Liver (tissue), 9 donors: ENCODE measurements around the gene TMOD2. TPM values are rescaled to one million over a fixed set of nuclear protein-coding genes. Genes with fewer than 3 reads are reported as not detected.

Experiments
- DNase-seq: peaks from one replicate; pipeline ENCODE4 v3.0.0-alpha.2; 2017; ENCODE audit warnings: low spot score
- H3K27ac ChIP-seq, 2 donors: one replicate each; pipeline ENCODE4 v1.7.0; 2013; ENCODE audit warnings: inconsistent platforms in 2 of 2, low read length in 2 of 2, control low read depth in 1 of 2, low read depth in 1 of 2, mild to moderate bottlenecking in 1 of 2
- H3K27me3 ChIP-seq, 4 donors: one replicate each; pipeline versions ENCODE4 v1.6.1 to v1.7.0; 2013; ENCODE audit warnings: low read length in 3 of 4, inconsistent platforms in 1 of 4, mild to moderate bottlenecking in 1 of 4, moderate library complexity in 1 of 4; ENCODE audit not compliant: control insufficient read depth in 4 of 4, insufficient read depth in 4 of 4
- H3K36me3 ChIP-seq, 4 donors: one replicate each; pipeline versions ENCODE4 v1.6.1 to v1.7.0; 2013; ENCODE audit warnings: low read length in 3 of 4, mild to moderate bottlenecking in 3 of 4, low read depth in 1 of 4, moderate library complexity in 1 of 4; ENCODE audit not compliant: control insufficient read depth in 4 of 4, insufficient read depth in 3 of 4
- H3K4me1 ChIP-seq, 4 donors: one replicate each; pipeline versions ENCODE4 v1.6.1 to v1.7.0; 2013; ENCODE audit warnings: low read length in 3 of 4, mild to moderate bottlenecking in 3 of 4, moderate library complexity in 1 of 4; ENCODE audit not compliant: control insufficient read depth in 4 of 4, insufficient read depth in 4 of 4
- H3K4me3 ChIP-seq, 3 donors: one replicate each; pipeline versions ENCODE4 v1.6.1 to v1.7.0; 2013; ENCODE audit warnings: low read length in 3 of 3, control low read depth in 1 of 3, low read depth in 1 of 3, mild to moderate bottlenecking in 1 of 3
- H3K9ac ChIP-seq, 2 donors: one replicate each; pipeline ENCODE4 v1.7.0; 2013; ENCODE audit warnings: low read length in 2 of 2, mild to moderate bottlenecking in 2 of 2, moderate library complexity in 2 of 2, control low read depth in 1 of 2, low read depth in 1 of 2
- H3K9me3 ChIP-seq, 4 donors: one replicate each; pipeline versions ENCODE4 v1.6.1 to v1.7.0; 2013; ENCODE audit warnings: low read length in 3 of 4; ENCODE audit not compliant: control insufficient read depth in 4 of 4
- EGR1 ChIP-seq, 2 donors: IDR thresholded peaks; 2 replicates each; pipeline ENCODE4 v1.6.1; 2016 to 2018; ENCODE audit warnings: antibody characterized with exemption in 2 of 2, low read depth in 2 of 2
- FOXA1 ChIP-seq: IDR thresholded peaks from 2 replicates; pipeline ENCODE4 v1.6.1; 2016; ENCODE audit warnings: antibody characterized with exemption
- FOXA2 ChIP-seq: IDR thresholded peaks from 2 replicates; pipeline ENCODE4 v1.6.1; 2016; ENCODE audit warnings: antibody characterized with exemption
- GABPA ChIP-seq, 2 donors: IDR thresholded peaks in 1 of 2; conservative IDR thresholded peaks in 1 of 2; 2 replicates each; pipeline ENCODE4 v1.6.1; 2016; ENCODE audit warnings: antibody characterized with exemption in 2 of 2, mild to moderate bottlenecking in 1 of 2, moderate library complexity in 1 of 2
- HNF4A ChIP-seq, 2 donors: conservative IDR thresholded peaks; 2 replicates each; pipeline ENCODE4 v1.6.1; 2016; ENCODE audit warnings: antibody characterized with exemption in 2 of 2, mild to moderate bottlenecking in 2 of 2
- HNF4G ChIP-seq: IDR thresholded peaks from 2 replicates; pipeline ENCODE4 v1.6.1; 2016; ENCODE audit warnings: antibody characterized with exemption
- JUND ChIP-seq, 2 donors: IDR thresholded peaks; 2 replicates each; pipeline ENCODE4 v1.6.1; 2016; ENCODE audit warnings: antibody characterized with exemption in 2 of 2
- NR2F2 ChIP-seq: IDR thresholded peaks from 2 replicates; pipeline ENCODE4 v1.6.1; 2016; ENCODE audit warnings: antibody characterized with exemption
- RAD21 ChIP-seq, 2 donors: IDR thresholded peaks; 2 replicates each; pipeline ENCODE4 v1.6.1; 2016; ENCODE audit warnings: antibody characterized with exemption in 2 of 2, mild to moderate bottlenecking in 2 of 2
- RXRA ChIP-seq, 2 donors: IDR thresholded peaks; 2 replicates each; pipeline ENCODE4 v1.6.1; 2017 to 2018; ENCODE audit warnings: antibody characterized with exemption in 2 of 2, mild to moderate bottlenecking in 1 of 2
- SP1 ChIP-seq: IDR thresholded peaks from 2 replicates; pipeline ENCODE4 v1.6.1; 2018; ENCODE audit warnings: antibody characterized with exemption, mild to moderate bottlenecking
- TAF1 ChIP-seq: conservative IDR thresholded peaks from 2 replicates; pipeline ENCODE4 v1.6.1; 2016; ENCODE audit warnings: antibody characterized with exemption, mild to moderate bottlenecking
- YY1 ChIP-seq: IDR thresholded peaks from 2 replicates; pipeline ENCODE4 v1.6.1; 2016; ENCODE audit warnings: antibody characterized with exemption, mild to moderate bottlenecking
- WGBS: extraction: QIAGEN DNeasy Blood & Tissue Kit; methylation state at CpG from one replicate; pipeline ENCODE4 v1.1.7; 2013; 5-methylcytosine and 5-hydroxymethylcytosine counted together
- polyA plus RNA-seq, 2 donors: library from polyadenylated mRNA; stranded (reverse) in 1 of 2; unstranded in 1 of 2; fragments of 200-250 nt in 1 of 2; fragments of >200 nt in 1 of 2; fragmentation: Nextera tagmentation in 1 of 2; extraction: Ambion mirVana in 1 of 2; gene quantifications; one replicate each; pipeline versions ENCODE4 v1.2.1 to v1.2.3, GENCODE V29; 2013 to 2015
- total RNA-seq, 2 donors: library from RNA; depleted of rRNA; stranded (reverse); fragments of >200 nt; gene quantifications; one replicate each; pipeline ENCODE4 v1.2.3, GENCODE V29; 2014
- TF ChIP-seq, protein P1 (sequence below): IDR thresholded peaks from 2 replicates; pipeline ENCODE4 v1.6.1; 2016; ENCODE audit warnings: antibody characterized with exemption
- TF ChIP-seq, protein P2 (sequence below): IDR thresholded peaks from 2 replicates; pipeline ENCODE4 v1.6.1; 2016; ENCODE audit warnings: antibody characterized with exemption, mild to moderate bottlenecking
- TF ChIP-seq, protein P3 (sequence below): IDR thresholded peaks from 2 replicates; pipeline ENCODE4 v1.6.1; 2016; ENCODE audit warnings: antibody characterized with exemption
- TF ChIP-seq, protein P4 (sequence below): IDR thresholded peaks from 2 replicates; pipeline ENCODE4 v1.6.1; 2016; ENCODE audit warnings: antibody characterized with exemption
- TF ChIP-seq, protein P5 (sequence below): fragments of 150-350 bp; IDR thresholded peaks from 2 replicates; pipeline ENCODE4 v1.5.1; 2017; ENCODE audit warnings: improper control_type of control experiment, low read depth, low read length; ENCODE audit not compliant: missing input control
- donor health status: healthy.
- donor health status: healthy.
- donor health status: healthy.
- donor health status: healthy.
- donor health status: healthy.

TMOD2 gene
- total and polyA plus RNA-seq, 4 donors, result 0.46 to 2.1 (median 1.1) TPM

DNA sequence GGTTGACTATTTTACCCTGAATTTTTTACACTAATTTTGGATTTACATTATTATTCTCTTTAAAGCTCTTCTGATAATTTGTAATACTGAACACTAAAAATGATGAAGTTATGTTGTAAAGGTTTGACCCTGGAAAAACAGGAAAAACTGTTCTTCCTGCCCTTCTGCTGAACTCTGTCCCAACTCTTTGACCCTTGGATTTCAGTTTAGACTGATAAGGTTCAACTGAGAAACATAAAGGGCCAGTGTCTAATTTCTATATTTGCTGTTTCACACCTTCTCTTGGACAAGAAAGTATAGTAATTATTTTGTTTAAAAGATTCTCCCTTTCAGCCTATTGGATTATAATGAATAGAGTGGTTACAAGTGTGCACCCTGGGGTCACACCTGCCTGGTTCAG lies 65.2 kb downstream of the TMOD2 start:
- peaks cover 0 to 2% (median under 1%) of the 10 kb centered on the region in 4 donors for H3K9me3 ChIP-seq
- H3K4me1 ChIP-seq, result peaks cover 3 to 22% (median 12%) of the 10 kb centered on the region in 4 donors
- TF ChIP-seq, protein P1, sequence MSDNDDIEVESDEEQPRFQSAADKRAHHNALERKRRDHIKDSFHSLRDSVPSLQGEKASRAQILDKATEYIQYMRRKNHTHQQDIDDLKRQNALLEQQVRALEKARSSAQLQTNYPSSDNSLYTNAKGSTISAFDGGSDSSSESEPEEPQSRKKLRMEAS, result peak; percentile 83
- peak; percentile 40 to 52 for TF ChIP-seq RAD21 (IDR thresholded peaks at IDR 0.05)
- no peak for TF ChIP-seq EGR1 (IDR thresholded peaks at IDR 0.05; ENCODE audit: low read depth in 2 of 2)
- TF ChIP-seq TAF1, result no peak
- peak; percentile 76 for TF ChIP-seq HNF4G
- TF ChIP-seq, protein P2, sequence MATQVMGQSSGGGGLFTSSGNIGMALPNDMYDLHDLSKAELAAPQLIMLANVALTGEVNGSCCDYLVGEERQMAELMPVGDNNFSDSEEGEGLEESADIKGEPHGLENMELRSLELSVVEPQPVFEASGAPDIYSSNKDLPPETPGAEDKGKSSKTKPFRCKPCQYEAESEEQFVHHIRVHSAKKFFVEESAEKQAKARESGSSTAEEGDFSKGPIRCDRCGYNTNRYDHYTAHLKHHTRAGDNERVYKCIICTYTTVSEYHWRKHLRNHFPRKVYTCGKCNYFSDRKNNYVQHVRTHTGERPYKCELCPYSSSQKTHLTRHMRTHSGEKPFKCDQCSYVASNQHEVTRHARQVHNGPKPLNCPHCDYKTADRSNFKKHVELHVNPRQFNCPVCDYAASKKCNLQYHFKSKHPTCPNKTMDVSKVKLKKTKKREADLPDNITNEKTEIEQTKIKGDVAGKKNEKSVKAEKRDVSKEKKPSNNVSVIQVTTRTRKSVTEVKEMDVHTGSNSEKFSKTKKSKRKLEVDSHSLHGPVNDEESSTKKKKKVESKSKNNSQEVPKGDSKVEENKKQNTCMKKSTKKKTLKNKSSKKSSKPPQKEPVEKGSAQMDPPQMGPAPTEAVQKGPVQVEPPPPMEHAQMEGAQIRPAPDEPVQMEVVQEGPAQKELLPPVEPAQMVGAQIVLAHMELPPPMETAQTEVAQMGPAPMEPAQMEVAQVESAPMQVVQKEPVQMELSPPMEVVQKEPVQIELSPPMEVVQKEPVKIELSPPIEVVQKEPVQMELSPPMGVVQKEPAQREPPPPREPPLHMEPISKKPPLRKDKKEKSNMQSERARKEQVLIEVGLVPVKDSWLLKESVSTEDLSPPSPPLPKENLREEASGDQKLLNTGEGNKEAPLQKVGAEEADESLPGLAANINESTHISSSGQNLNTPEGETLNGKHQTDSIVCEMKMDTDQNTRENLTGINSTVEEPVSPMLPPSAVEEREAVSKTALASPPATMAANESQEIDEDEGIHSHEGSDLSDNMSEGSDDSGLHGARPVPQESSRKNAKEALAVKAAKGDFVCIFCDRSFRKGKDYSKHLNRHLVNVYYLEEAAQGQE, result peak; percentile 35
- TF ChIP-seq, protein P3, sequence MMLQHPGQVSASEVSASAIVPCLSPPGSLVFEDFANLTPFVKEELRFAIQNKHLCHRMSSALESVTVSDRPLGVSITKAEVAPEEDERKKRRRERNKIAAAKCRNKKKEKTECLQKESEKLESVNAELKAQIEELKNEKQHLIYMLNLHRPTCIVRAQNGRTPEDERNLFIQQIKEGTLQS, result peak; percentile 44
- no peak for TF ChIP-seq GABPA (IDR thresholded peaks at IDR 0.05 in 1 of 2, conservative IDR thresholded peaks at IDR 0.05 in 1 of 2)
- peak; percentile 98 for TF ChIP-seq NR2F2
- TF ChIP-seq SP1, result peak; percentile 76
- TF ChIP-seq, protein P4, sequence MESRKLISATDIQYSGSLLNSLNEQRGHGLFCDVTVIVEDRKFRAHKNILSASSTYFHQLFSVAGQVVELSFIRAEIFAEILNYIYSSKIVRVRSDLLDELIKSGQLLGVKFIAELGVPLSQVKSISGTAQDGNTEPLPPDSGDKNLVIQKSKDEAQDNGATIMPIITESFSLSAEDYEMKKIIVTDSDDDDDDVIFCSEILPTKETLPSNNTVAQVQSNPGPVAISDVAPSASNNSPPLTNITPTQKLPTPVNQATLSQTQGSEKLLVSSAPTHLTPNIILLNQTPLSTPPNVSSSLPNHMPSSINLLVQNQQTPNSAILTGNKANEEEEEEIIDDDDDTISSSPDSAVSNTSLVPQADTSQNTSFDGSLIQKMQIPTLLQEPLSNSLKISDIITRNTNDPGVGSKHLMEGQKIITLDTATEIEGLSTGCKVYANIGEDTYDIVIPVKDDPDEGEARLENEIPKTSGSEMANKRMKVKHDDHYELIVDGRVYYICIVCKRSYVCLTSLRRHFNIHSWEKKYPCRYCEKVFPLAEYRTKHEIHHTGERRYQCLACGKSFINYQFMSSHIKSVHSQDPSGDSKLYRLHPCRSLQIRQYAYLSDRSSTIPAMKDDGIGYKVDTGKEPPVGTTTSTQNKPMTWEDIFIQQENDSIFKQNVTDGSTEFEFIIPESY, result peak; percentile 59
- TF ChIP-seq HNF4A (conservative IDR thresholded peaks at IDR 0.05), result peak; percentile 95 to 99
- TF ChIP-seq YY1, result peak; percentile 57
- TF ChIP-seq RXRA (IDR thresholded peaks at IDR 0.05), result peak; percentile 98 to 99
- TF ChIP-seq JUND (IDR thresholded peaks at IDR 0.05), result peak; percentile 31 to 57
- no peak for TF ChIP-seq FOXA1
- DNase-seq, result no peak
- no peaks in the 10 kb centered on the region for H3K36me3 ChIP-seq
- no peak overlapping the region for H3K4me3 ChIP-seq
- H3K9ac ChIP-seq, result no peak overlapping the region
- peak overlapping the region in 1 of 2 donors; percentile 14 for H3K27ac ChIP-seq
- no peaks in the 10 kb centered on the region for H3K27me3 ChIP-seq

DNA sequence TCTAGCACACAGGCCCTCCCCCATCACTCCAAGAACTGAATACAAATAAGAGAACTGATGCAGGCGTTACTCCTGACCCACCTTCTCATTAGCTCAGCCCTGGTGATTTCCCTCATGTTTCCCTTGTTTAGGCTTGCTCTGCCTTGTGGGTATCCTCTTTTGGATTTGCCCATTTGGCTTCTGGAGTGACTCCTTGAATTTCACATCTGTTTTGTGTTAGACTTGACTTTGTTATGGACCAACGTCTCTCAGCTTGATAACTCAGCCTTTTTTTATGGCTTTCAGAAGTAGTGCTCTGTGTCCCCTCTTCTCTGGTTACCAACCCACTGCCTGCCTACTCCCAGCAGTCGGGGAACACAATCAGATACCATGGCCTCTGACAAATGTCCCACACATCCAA lies 66.8 kb downstream of the TMOD2 start:
- no peak overlapping the region for H3K27ac ChIP-seq
- H3K4me1 ChIP-seq, result peaks cover 3 to 22% (median 12%) of the 10 kb centered on the region in 4 donors
- H3K9me3 ChIP-seq, result peaks cover 0 to 2% (median 1%) of the 10 kb centered on the region in 4 donors
- WGBS, result 90% methylated on average over 3 of the region's 3 CpGs
- H3K4me3 ChIP-seq, result no peak overlapping the region
- no peaks in the 10 kb centered on the region for H3K36me3 ChIP-seq
- H3K9ac ChIP-seq, result no peak overlapping the region
- H3K27me3 ChIP-seq, result no peaks in the 10 kb centered on the region
- no peak for DNase-seq
- TF ChIP-seq JUND (IDR thresholded peaks at IDR 0.05) (no peak), GABPA (IDR thresholded peaks at IDR 0.05 in 1 of 2, conservative IDR thresholded peaks at IDR 0.05 in 1 of 2) (no peak), TAF1 (no peak), FOXA1 (no peak), RXRA (IDR thresholded peaks at IDR 0.05) (no peak), FOXA2 (no peak), SP1 (no peak)
- TF ChIP-seq, protein P3, result no peak
- TF ChIP-seq, protein P1, result no peak
- TF ChIP-seq, protein P5, sequence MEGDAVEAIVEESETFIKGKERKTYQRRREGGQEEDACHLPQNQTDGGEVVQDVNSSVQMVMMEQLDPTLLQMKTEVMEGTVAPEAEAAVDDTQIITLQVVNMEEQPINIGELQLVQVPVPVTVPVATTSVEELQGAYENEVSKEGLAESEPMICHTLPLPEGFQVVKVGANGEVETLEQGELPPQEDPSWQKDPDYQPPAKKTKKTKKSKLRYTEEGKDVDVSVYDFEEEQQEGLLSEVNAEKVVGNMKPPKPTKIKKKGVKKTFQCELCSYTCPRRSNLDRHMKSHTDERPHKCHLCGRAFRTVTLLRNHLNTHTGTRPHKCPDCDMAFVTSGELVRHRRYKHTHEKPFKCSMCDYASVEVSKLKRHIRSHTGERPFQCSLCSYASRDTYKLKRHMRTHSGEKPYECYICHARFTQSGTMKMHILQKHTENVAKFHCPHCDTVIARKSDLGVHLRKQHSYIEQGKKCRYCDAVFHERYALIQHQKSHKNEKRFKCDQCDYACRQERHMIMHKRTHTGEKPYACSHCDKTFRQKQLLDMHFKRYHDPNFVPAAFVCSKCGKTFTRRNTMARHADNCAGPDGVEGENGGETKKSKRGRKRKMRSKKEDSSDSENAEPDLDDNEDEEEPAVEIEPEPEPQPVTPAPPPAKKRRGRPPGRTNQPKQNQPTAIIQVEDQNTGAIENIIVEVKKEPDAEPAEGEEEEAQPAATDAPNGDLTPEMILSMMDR, result no peak
- TF ChIP-seq, protein P4, result no peak
